ENCODE measurements around the gene CAMK2N2. TPM values are rescaled to one million over a fixed set of nuclear protein-coding genes. Genes with fewer than 3 reads are reported as not detected.
"Not testable (repeated sequence)": the region's sequence is repeated elsewhere in the genome, so short reads cannot be mapped to it uniquely, and the experiment has no call there.

Gene CAMK2N2
- total RNA-seq, 1 donor from 2014 or later, result not detected

DNA sequence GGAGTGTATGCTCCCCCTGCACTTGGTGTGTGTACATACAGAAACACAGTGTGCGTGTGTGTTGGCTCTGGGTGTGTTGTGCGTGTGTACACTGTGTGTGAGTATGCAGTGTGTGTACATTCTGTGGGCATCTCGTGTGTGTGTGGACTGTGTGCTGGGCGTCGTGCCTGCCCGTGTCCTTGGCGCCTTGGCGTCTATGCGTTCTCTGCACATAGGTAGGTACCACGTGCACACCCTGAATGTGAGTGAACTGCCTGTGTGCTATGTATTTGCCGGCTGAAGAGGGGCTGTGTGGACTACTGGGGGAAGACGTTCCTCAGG, 14.0 kb upstream of the CAMK2N2 start:
- Histone ChIP-seq H3K4me3 (no peak overlapping the region), H3K27ac (no peak overlapping the region), H3K4me1 (no peaks in the 10 kb centered on the region), H3K36me3 (no peaks in the 10 kb centered on the region), H3K9me3 (no peaks in the 10 kb centered on the region), H3K27me3 (ENCODE audit: low read depth) (peaks cover 40% of the 10 kb centered on the region)
- intact Hi-C loops (cut with DNase I), result no loop called here
- TF ChIP-seq CTCF (IDR thresholded peaks at IDR 0.05), result no peak
- no peak for ATAC-seq
- no peak for DNase-seq

- Histone ChIP-seq H3K36me3 (no peaks in the 10 kb centered on the region), H3K4me1 (no peaks in the 10 kb centered on the region), H3K9me3 (no peaks in the 10 kb centered on the region), H3K27ac (no peak overlapping the region), H3K4me3 (no peak overlapping the region), H3K27me3 (ENCODE audit: low read depth) (peaks cover 50% of the 10 kb centered on the region)
- DNase-seq (no peak), ATAC-seq (no peak)
- intact Hi-C loops (cut with DNase I), result no loop called here
- no peak for TF ChIP-seq CTCF (IDR thresholded peaks at IDR 0.05)
Measured at GRCh38 chr3:184272269-184272668, 10.9 kb upstream of the CAMK2N2 start.

- intact Hi-C loops (cut with DNase I); H3K4me1 ChIP-seq; DNase-seq; ATAC-seq; H3K27ac ChIP-seq; H3K4me3 ChIP-seq; H3K9me3 ChIP-seq; H3K36me3 ChIP-seq: not testable (repeated sequence)
- peaks cover 54% of the 10 kb centered on the region for H3K27me3 ChIP-seq (ENCODE audit: low read depth)
Measured at GRCh38 chr3:184267249-184267648, 5.9 kb upstream of the CAMK2N2 start.

DNA sequence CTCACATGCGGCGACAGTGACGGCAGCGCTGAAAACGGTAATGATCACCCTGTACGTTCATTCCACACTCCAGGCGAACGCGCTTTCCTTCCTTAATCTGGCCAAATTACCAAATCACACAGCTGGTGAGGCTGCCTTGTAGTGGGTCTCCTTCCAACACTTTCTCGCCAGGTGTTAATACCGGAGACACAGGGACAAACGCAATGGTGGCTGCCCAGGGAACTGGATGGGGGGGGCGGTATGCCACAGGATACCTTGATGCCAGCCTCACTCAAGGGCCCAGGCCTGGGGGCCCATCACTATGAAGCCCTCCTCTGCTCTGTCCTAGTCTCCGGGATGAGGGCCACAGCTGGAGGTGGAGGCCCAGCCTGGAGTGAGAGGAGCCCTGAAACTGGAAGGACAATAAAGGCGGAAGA, 1.4 kb upstream of the CAMK2N2 start:
- intact Hi-C loops (cut with DNase I), result no loop called here
- no peak for TF ChIP-seq CTCF (IDR thresholded peaks at IDR 0.05)
- no peaks in the 10 kb centered on the region for H3K36me3 ChIP-seq
- H3K27me3 ChIP-seq (ENCODE audit: low read depth), result peaks cover 67% of the 10 kb centered on the region
- H3K4me1 ChIP-seq, result peaks cover 23% of the 10 kb centered on the region
- H3K9me3 ChIP-seq, result no peaks in the 10 kb centered on the region
- DNase-seq, result no peak
- no peak for ATAC-seq
- H3K4me3 ChIP-seq, result no peak overlapping the region
- H3K27ac ChIP-seq, result no peak overlapping the region

GRCh38 chr3:184261854-184262763, 756 bp upstream of the CAMK2N2 start:
- Histone ChIP-seq H3K27ac (no peak overlapping the region), H3K27me3 (ENCODE audit: low read depth) (peaks cover 67% of the 10 kb centered on the region), H3K9me3 (no peaks in the 10 kb centered on the region), H3K36me3 (no peaks in the 10 kb centered on the region), H3K4me1 (peaks cover 23% of the 10 kb centered on the region), H3K4me3 (peak overlapping the region; percentile 59)
- intact Hi-C loops (cut with DNase I), result no loop called here
- DNase-seq (no peak), ATAC-seq (peak in 1 of 2 donors; percentile 29)
- TF ChIP-seq CTCF (IDR thresholded peaks at IDR 0.05), result no peak

- no peaks in the 10 kb centered on the region for H3K36me3 ChIP-seq
- ATAC-seq (no peak), DNase-seq (no peak)
- H3K27me3 ChIP-seq (ENCODE audit: low read depth), result peaks cover 62% of the 10 kb centered on the region
- no peaks in the 10 kb centered on the region for H3K9me3 ChIP-seq
- peaks cover 23% of the 10 kb centered on the region for H3K4me1 ChIP-seq
- H3K4me3 ChIP-seq, result peak overlapping the region; percentile 59
- TF ChIP-seq CTCF (IDR thresholded peaks at IDR 0.05), result no peak
- intact Hi-C loops (cut with DNase I), result no loop called here
- H3K27ac ChIP-seq, result no peak overlapping the region
Measured at GRCh38 chr3:184260724-184261269, 556 bp downstream of the CAMK2N2 start.

All from lower lobe of right lung (tissue), 2 donors.